B cell (primary cell): ENCODE data around the gene NTN3. TPM values are rescaled to one million over a fixed set of nuclear protein-coding genes. Genes with fewer than 3 reads are reported as not detected.

Experiments used
- ATAC-seq: fragments of 200-7000 bp; cut with Tn5 transposase; one replicate; pipeline ENCODE4 v1.10.0; 2021; ENCODE audit warnings: low read depth, mild to moderate bottlenecking, moderate number of reproducible peaks, moderate library complexity
- CTCF ChIA-PET: fragments of 350-600 bp; sonication (Branson Sonifier 250); formaldehyde crosslinking; loops from one replicate; lab custom pipeline; 2021; ENCODE audit warnings: antibody characterized with exemption, inconsistent platforms; lab: Charles Lee
- POLR2A ChIA-PET: fragments of 350-600 bp; sonication (Branson Sonifier 250); formaldehyde crosslinking; loops from one replicate; lab custom pipeline; 2021; ENCODE audit warnings: antibody characterized with exemption; lab: Charles Lee
- DNase-seq: peaks from one replicate; pipeline ENCODE4 v3.0.0; 2013
- H2AFZ ChIP-seq: 2 replicates; pipeline ENCODE4 v1.6.1; 2012; ENCODE audit warnings: mild to moderate bottlenecking, low read depth, low read length; ENCODE audit not compliant: insufficient read depth, poor library complexity, severe bottlenecking
- H3K27ac ChIP-seq, 2 donors: 1 replicate in 1 of 2; 2 replicates in 1 of 2; pipeline ENCODE4 v1.5.1; 2012 to 2013; ENCODE audit warnings: low read length in 2 of 2, mild to moderate bottlenecking in 2 of 2, moderate library complexity in 1 of 2
- H3K27me3 ChIP-seq, 4 experiments: fragments of 200-600 bp in 1 of 4; sonication (generic) in 1 of 4; replicated peaks in 1 of 4; 1 replicate in 2 of 4; 2 replicates in 2 of 4; pipeline versions ENCODE4 v1.6.1 to v1.7.0; 2013 to 2016; ENCODE audit warnings: low read length in 3 of 4, mild to moderate bottlenecking in 2 of 4, mixed read lengths in 1 of 4, moderate library complexity in 1 of 4; ENCODE audit not compliant: insufficient read depth in 4 of 4, control insufficient read depth in 3 of 4; ENCODE audit errors: control extremely low read depth in 1 of 4
- H3K36me3 ChIP-seq, 2 experiments: replicated peaks in 1 of 2; 1 replicate in 1 of 2; 2 replicates in 1 of 2; pipeline versions ENCODE4 v1.6.1 to v1.7.1; 2013; ENCODE audit warnings: low read length in 1 of 2; ENCODE audit not compliant: insufficient read depth in 2 of 2, control insufficient read depth in 1 of 2; ENCODE audit errors: control extremely low read depth in 1 of 2, extremely low read depth in 1 of 2
- H3K4me1 ChIP-seq, 2 donors: fragments of 200-600 bp in 1 of 2; sonication (generic) in 1 of 2; 1 replicate in 1 of 2; 2 replicates in 1 of 2; pipeline versions ENCODE4 v1.5.1 to v1.6.1; 2013 to 2017; ENCODE audit warnings: low read length in 2 of 2; ENCODE audit not compliant: control insufficient read depth in 2 of 2, insufficient read depth in 2 of 2
- H3K4me2 ChIP-seq: replicated peaks from 2 replicates; pipeline ENCODE3; 2012; ENCODE audit warnings: mild to moderate bottlenecking, low read depth, low read length; ENCODE audit not compliant: poor library complexity, severe bottlenecking
- H3K4me3 ChIP-seq, 5 experiments: fragments of 200-600 bp in 1 of 5; sonication (generic) in 1 of 5; 1 replicate in 3 of 5; 2 replicates in 2 of 5; pipeline versions ENCODE4 v1.5.1 to v1.7.0; 2011 to 2016; ENCODE audit warnings: low read length in 4 of 5, mild to moderate bottlenecking in 4 of 5, low read depth in 2 of 5, control low read depth in 1 of 5, moderate library complexity in 1 of 5; ENCODE audit not compliant: insufficient read depth in 1 of 5; ENCODE audit errors: control extremely low read depth in 1 of 5, extremely low read depth in 1 of 5
- H3K79me2 ChIP-seq: fragments of 200-600 bp; sonication (generic); one replicate; pipeline ENCODE4 v1.6.0; 2016; ENCODE audit warnings: low read length; ENCODE audit not compliant: control insufficient read depth, insufficient read depth
- H3K9ac ChIP-seq: fragments of 200-600 bp; sonication (generic); 2 replicates; pipeline ENCODE4 v1.6.1; 2017; ENCODE audit warnings: mild to moderate bottlenecking, low read length, moderate library complexity
- H3K9me3 ChIP-seq, 3 donors: one replicate each; pipeline versions ENCODE4 v1.6.1 to v1.7.1; 2013; ENCODE audit warnings: low read length in 2 of 3; ENCODE audit not compliant: control insufficient read depth in 2 of 3, insufficient read depth in 1 of 3; ENCODE audit errors: control extremely low read depth in 1 of 3
- H4K20me1 ChIP-seq: 2 replicates; pipeline ENCODE4 v1.6.0; 2012; ENCODE audit warnings: mild to moderate bottlenecking, low read length; ENCODE audit not compliant: insufficient read depth, control insufficient read depth, poor library complexity, severe bottlenecking
- H3K27ac Mint-ChIP-seq: one replicate; pipeline ENCODE4 v1.8.0; 2021; ENCODE audit warnings: mixed read lengths
- H3K27me3 Mint-ChIP-seq: one replicate; pipeline ENCODE4 v1.8.0; 2021; ENCODE audit warnings: mixed read lengths
- H3K4me1 Mint-ChIP-seq: one replicate; pipeline ENCODE4 v1.8.0; 2021; ENCODE audit warnings: mixed read lengths
- H3K4me3 Mint-ChIP-seq: one replicate; pipeline ENCODE4 v1.8.0; 2021; ENCODE audit warnings: mixed read lengths
- H3K9me3 Mint-ChIP-seq: one replicate; pipeline ENCODE4 v1.8.0; 2022; ENCODE audit warnings: mixed read lengths; ENCODE audit not compliant: insufficient read depth
- EZH2 ChIP-seq: IDR thresholded peaks from 2 replicates; pipeline ENCODE4 v1.6.1; 2012; ENCODE audit warnings: borderline replicate concordance, low read depth, mild to moderate bottlenecking, moderate library complexity, low read length; ENCODE audit not compliant: insufficient read depth, poor library complexity, severe bottlenecking
- WGBS: methylation state at CpG from one replicate; pipeline ENCODE4 v1.1.5; 2013; ENCODE audit warnings: missing lambda C conversion rate; ENCODE audit not compliant: insufficient coverage; 5-methylcytosine and 5-hydroxymethylcytosine counted together
- intact Hi-C: fragments of 100-400 bp; cut with micrococcal nuclease; formaldehyde crosslinking; loops from one replicate; pipeline ENCODE4 v1.10.0; 2022
- polyA plus RNA-seq: library from polyadenylated mRNA; depleted of rRNA; stranded (reverse); fragments of >200 nt; gene quantifications from 2 replicates; pipeline ENCODE4 v1.2.3, GENCODE V29; 2012
- total RNA-seq, 2 donors: library from RNA; stranded (reverse); fragments of 120-200 nt in 1 of 2; gene quantifications; 1 replicate in 1 of 2; 2 replicates in 1 of 2; pipeline versions ENCODE4 v1.2.3 to v1.2.4, GENCODE V29; 2013 to 2022
- TF ChIP-seq, protein P1 (sequence below): fragments of 200-600 bp; IDR thresholded peaks from one replicate; pipeline ENCODE4 v1.8.0; 2022; ENCODE audit warnings: antibody characterized with exemption, mild to moderate bottlenecking

NTN3 gene
- total and polyA plus RNA-seq, 2 donors (not counting 1 experiment from before 2014, with no cell fraction given) = not detected

- H3K27ac Mint-ChIP-seq = no peak overlapping the region
Observed at GRCh38 chr16:2494616-2495015, 23.5 kb downstream of the NTN3 start.

GRCh38 chr16:2495041-2495440 lies 23.9 kb downstream of the NTN3 start:
- H3K9me3 ChIP-seq = no peaks in the 10 kb centered on the region
- no peaks in the 10 kb centered on the region for H3K4me1 ChIP-seq
- TF ChIP-seq, protein P1, sequence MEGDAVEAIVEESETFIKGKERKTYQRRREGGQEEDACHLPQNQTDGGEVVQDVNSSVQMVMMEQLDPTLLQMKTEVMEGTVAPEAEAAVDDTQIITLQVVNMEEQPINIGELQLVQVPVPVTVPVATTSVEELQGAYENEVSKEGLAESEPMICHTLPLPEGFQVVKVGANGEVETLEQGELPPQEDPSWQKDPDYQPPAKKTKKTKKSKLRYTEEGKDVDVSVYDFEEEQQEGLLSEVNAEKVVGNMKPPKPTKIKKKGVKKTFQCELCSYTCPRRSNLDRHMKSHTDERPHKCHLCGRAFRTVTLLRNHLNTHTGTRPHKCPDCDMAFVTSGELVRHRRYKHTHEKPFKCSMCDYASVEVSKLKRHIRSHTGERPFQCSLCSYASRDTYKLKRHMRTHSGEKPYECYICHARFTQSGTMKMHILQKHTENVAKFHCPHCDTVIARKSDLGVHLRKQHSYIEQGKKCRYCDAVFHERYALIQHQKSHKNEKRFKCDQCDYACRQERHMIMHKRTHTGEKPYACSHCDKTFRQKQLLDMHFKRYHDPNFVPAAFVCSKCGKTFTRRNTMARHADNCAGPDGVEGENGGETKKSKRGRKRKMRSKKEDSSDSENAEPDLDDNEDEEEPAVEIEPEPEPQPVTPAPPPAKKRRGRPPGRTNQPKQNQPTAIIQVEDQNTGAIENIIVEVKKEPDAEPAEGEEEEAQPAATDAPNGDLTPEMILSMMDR = no peak
- no peak for TF ChIP-seq EZH2
- DNase-seq (no peak), ATAC-seq (no peak)
- H3K9me3 Mint-ChIP-seq = no peaks in the 10 kb centered on the region
- H3K4me3 Mint-ChIP-seq = no peak overlapping the region
- CTCF ChIA-PET = no interaction called here
- H3K4me2 ChIP-seq = no peak overlapping the region
- peaks cover 12% of the 10 kb centered on the region for H3K79me2 ChIP-seq
- POLR2A ChIA-PET = interaction anchor here (0.7 kb wide), 1 partner anchor 250 kb away, joined by 3 read pairs; no protein-coding TSS in a partner anchor
- H3K4me3 ChIP-seq = no peak overlapping the region
- no peak overlapping the region for H2AFZ ChIP-seq
- no peaks in the 10 kb centered on the region for H3K27me3 Mint-ChIP-seq
- intact Hi-C loops = no loop called here
- no peak overlapping the region for H3K9ac ChIP-seq
- H3K27ac ChIP-seq = no peak overlapping the region
- no peak overlapping the region for H3K27ac Mint-ChIP-seq
- no peaks in the 10 kb centered on the region for H4K20me1 ChIP-seq
- 97% methylated on average over 5 of the region's 5 CpGs for WGBS
- peaks cover 0 to 6% of the 10 kb centered on the region in 2 experiments for H3K36me3 ChIP-seq
- H3K27me3 ChIP-seq = no peaks in the 10 kb centered on the region
- H3K4me1 Mint-ChIP-seq = no peaks in the 10 kb centered on the region

More at GRCh38 chr16:2494616-2495015, 23.5 kb downstream of the NTN3 start:
- ChIA-PET CTCF (interaction anchor here (1.0 kb wide), 1 partner anchor 300 kb away, joined by 4 read pairs; no protein-coding TSS in a partner anchor), POLR2A (interaction anchor here (0.7 kb wide), 1 partner anchor 250 kb away, joined by 3 read pairs; no protein-coding TSS in a partner anchor)
- intact Hi-C loops = no loop called here
- no CpG with 5 or more reads among the region's 5 CpGs for WGBS
- Mint-ChIP-seq H3K4me1 (no peaks in the 10 kb centered on the region), H3K4me3 (no peak overlapping the region), H3K9me3 (no peaks in the 10 kb centered on the region), H3K27me3 (no peaks in the 10 kb centered on the region)
- no peaks in the 10 kb centered on the region for H3K27me3 ChIP-seq
- H3K27ac ChIP-seq = no peak overlapping the region
- peaks cover 0 to 6% of the 10 kb centered on the region in 2 experiments for H3K36me3 ChIP-seq
- no peak overlapping the region for H3K4me2 ChIP-seq
- no peaks in the 10 kb centered on the region for H3K9me3 ChIP-seq
- ATAC-seq (no peak), DNase-seq (no peak)
- H2AFZ ChIP-seq = no peak overlapping the region
- TF ChIP-seq, protein P1 = no peak
- no peak for TF ChIP-seq EZH2
- peaks cover 16% of the 10 kb centered on the region for H3K79me2 ChIP-seq
- H3K4me1 ChIP-seq = no peaks in the 10 kb centered on the region
- H3K4me3 ChIP-seq = no peak overlapping the region
- H3K9ac ChIP-seq = no peak overlapping the region
- no peaks in the 10 kb centered on the region for H4K20me1 ChIP-seq
